ENCODE measurements around the gene DHX15.

- TF ChIP-seq POLR2AphosphoS5 (IDR thresholded peaks at IDR 0.05; ENCODE audit: low read length) (no peak), RFX5 (IDR thresholded peaks at IDR 0.05; ENCODE audit: low read depth, low read length) (no peak), HDAC2 (IDR thresholded peaks at IDR 0.05) (no peak), RCOR1 (conservative IDR thresholded peaks at IDR 0.05; ENCODE audit: low read depth, low read length) (no peak), POLR2A (IDR thresholded peaks at IDR 0.05; ENCODE audit: low read depth, low read length) (no peak), NFIC (IDR thresholded peaks at IDR 0.05; ENCODE audit: low read depth, low read length) (no peak), CEBPB (IDR thresholded peaks at IDR 0.05; ENCODE audit: borderline replicate concordance in 1 of 2, low read depth in 2 of 2, low read length in 2 of 2) (no peak)
Measured at GRCh38 chr4:24560868-24561368, 23.4 kb downstream of the DHX15 start.
